ENCODE data around the gene PARD3B. TPM values are rescaled to one million over a fixed set of nuclear protein-coding genes. Genes with fewer than 3 reads are reported as not detected.

The PARD3B gene
- total and polyA plus RNA-seq, 8 donors = 1.8 to 42.6 (median 15.1) TPM

DNA sequence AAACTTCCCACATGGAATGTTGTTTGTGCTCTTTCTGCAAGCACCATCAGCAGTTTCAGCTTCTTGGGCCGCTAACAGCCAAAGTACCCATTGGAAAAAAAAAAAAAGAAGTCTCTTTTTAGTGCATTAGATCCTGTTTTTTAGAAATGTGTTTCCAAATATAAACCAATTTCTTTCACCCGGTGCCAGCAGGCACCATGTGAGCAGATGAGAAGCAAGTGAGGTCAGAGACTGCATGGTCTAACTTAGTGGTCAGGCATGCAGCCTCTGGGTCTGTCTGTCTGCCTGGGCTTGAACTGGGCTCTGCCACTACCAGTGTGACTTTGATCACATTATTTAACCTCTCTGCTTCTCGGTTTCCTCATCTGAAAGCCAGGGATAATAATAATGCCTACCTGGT is 1061.9 kb downstream of the PARD3B start:
- Histone ChIP-seq H3K27ac (no peak overlapping the region), H3K4me3 (no peak overlapping the region), H3K9me3 (peaks cover 0 to 23% (median 9%) of the 10 kb centered on the region in 4 donors), H3K36me3 (no peaks in the 10 kb centered on the region), H3K27me3 (no peaks in the 10 kb centered on the region), H3K4me1 (no peaks in the 10 kb centered on the region)
- intact Hi-C loops (cut with DNase I; ENCODE audit: low total_unique reads) = loop anchor here (5.0 kb wide), 1 partner anchor 165 kb away; no protein-coding TSS in a partner anchor
- no peak for DNase-seq
- WGBS, 5 donors = 74 to 100% (median 87%) methylated on average over 3 of the region's 3 CpGs
- TF ChIP-seq POLR2AphosphoS5 (IDR thresholded peaks at IDR 0.05) (no peak), EP300 (IDR thresholded peaks at IDR 0.05) (no peak), POLR2A (IDR thresholded peaks at IDR 0.05) (no peak)
- TF ChIP-seq, protein P1, sequence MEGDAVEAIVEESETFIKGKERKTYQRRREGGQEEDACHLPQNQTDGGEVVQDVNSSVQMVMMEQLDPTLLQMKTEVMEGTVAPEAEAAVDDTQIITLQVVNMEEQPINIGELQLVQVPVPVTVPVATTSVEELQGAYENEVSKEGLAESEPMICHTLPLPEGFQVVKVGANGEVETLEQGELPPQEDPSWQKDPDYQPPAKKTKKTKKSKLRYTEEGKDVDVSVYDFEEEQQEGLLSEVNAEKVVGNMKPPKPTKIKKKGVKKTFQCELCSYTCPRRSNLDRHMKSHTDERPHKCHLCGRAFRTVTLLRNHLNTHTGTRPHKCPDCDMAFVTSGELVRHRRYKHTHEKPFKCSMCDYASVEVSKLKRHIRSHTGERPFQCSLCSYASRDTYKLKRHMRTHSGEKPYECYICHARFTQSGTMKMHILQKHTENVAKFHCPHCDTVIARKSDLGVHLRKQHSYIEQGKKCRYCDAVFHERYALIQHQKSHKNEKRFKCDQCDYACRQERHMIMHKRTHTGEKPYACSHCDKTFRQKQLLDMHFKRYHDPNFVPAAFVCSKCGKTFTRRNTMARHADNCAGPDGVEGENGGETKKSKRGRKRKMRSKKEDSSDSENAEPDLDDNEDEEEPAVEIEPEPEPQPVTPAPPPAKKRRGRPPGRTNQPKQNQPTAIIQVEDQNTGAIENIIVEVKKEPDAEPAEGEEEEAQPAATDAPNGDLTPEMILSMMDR (IDR thresholded peaks at IDR 0.05) = no peak

DNA sequence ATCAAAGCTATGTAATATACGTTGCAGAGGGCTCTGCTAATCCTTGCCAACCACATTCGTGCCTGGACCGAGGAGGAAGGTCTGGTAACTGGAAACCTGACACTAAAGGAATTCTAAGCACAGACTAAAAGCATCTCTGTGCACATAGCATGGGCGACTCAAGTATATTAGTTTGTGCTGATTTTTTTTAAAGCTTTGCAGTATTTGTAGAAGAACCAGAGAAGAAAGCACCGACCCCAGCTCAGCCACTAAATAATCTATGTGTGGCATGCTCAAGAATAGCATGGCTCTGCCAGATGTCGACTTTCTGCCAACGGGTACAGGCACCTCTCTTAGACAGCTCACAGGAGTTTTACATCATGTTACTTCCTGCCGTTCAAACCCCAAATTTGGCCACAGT is 1063.8 kb downstream of the PARD3B start:
- WGBS, 5 donors = 64 to 71% (median 69%) methylated on average over 8 of the region's 8 CpGs
- no peak for DNase-seq
- no peaks in the 10 kb centered on the region for H3K27me3 ChIP-seq
- H3K4me3 ChIP-seq = no peak overlapping the region
- intact Hi-C loops (cut with DNase I; ENCODE audit: low total_unique reads) = loop anchor here (5.0 kb wide), 1 partner anchor 167 kb away; no protein-coding TSS in a partner anchor
- TF ChIP-seq, protein P1 (IDR thresholded peaks at IDR 0.05) = no peak
- TF ChIP-seq POLR2A (IDR thresholded peaks at IDR 0.05) (no peak), POLR2AphosphoS5 (IDR thresholded peaks at IDR 0.05) (no peak), EP300 (IDR thresholded peaks at IDR 0.05) (no peak)
- no peak overlapping the region for H3K27ac ChIP-seq
- H3K4me1 ChIP-seq = no peaks in the 10 kb centered on the region
- peaks cover 0 to 4% (median 0%) of the 10 kb centered on the region in 4 donors for H3K9me3 ChIP-seq
- no peaks in the 10 kb centered on the region for H3K36me3 ChIP-seq

DNA sequence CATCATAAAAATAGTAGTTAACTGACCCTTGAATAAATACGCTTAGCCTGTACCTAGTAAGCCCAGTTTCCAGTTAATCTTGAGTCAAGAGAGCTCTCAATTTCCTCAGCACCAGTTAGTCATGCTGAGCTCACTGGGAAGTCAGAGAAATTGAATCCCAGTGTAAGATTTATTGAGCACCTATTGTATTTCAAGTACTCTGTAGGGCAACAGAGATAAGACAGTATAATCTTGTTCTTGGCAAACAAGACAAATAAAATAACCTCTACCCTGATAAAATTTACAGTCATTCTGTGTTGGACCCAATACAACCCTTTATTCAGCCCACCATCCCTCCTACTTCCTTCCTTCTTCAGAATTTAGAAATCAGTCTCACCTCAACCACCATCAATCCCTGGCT is 1065.2 kb downstream of the PARD3B start:
- intact Hi-C loops (cut with DNase I; ENCODE audit: low total_unique reads) = no loop called here
- TF ChIP-seq EP300 (IDR thresholded peaks at IDR 0.05) (no peak), POLR2AphosphoS5 (IDR thresholded peaks at IDR 0.05) (no peak), POLR2A (IDR thresholded peaks at IDR 0.05) (no peak)
- TF ChIP-seq, protein P1 (IDR thresholded peaks at IDR 0.05) = no peak
- H3K4me1 ChIP-seq = no peaks in the 10 kb centered on the region
- no peaks in the 10 kb centered on the region for H3K27me3 ChIP-seq
- no peaks in the 10 kb centered on the region for H3K9me3 ChIP-seq
- DNase-seq = no peak
- H3K27ac ChIP-seq = no peak overlapping the region
- no peak overlapping the region for H3K4me3 ChIP-seq
- H3K36me3 ChIP-seq = no peaks in the 10 kb centered on the region
- WGBS, 5 donors = 94 to 97% (median 96%) methylated on average over 1 of the region's 1 CpG

DNA sequence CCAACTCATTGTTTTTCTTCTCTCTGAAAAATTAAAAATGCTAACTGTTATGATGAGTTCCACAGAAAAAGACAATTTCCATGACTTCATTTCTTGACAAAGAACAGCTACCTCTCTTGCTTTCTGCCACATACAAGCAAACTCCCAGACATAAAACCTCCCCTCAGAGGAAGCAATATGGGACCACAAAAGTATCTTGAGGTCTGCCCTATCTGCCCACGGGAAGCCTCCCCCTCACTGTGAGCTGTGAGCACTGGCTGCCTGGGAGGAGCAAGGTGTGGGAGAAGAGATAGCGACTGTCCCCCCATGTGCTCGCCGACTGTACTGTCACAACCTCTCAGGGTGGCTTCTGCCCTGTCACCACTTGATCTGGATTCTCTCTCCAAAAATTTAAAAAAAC is 1067.4 kb downstream of the PARD3B start:
- no peak overlapping the region for H3K4me3 ChIP-seq
- H3K27me3 ChIP-seq = no peaks in the 10 kb centered on the region
- DNase-seq = peak in 1 of 2 donors; percentile 41
- H3K9me3 ChIP-seq = no peaks in the 10 kb centered on the region
- intact Hi-C loops (cut with DNase I; ENCODE audit: low total_unique reads) = no loop called here
- peaks cover 0 to 7% (median 0%) of the 10 kb centered on the region in 4 donors for H3K4me1 ChIP-seq
- H3K36me3 ChIP-seq = no peaks in the 10 kb centered on the region
- WGBS, 5 donors = 66 to 87% (median 74%) methylated on average over 4 of the region's 4 CpGs
- TF ChIP-seq, protein P1 (IDR thresholded peaks at IDR 0.05) = no peak
- no peak overlapping the region for H3K27ac ChIP-seq

All from stomach (tissue), 9 donors.